MM.1S (cell line): ENCODE data around the gene CILP2.

Experiments used
- CTCF ChIP-seq: fragments of 300-600 bp; sonication (generic); IDR thresholded peaks from 2 replicates; pipeline ENCODE4 v1.5.1; 2016; ENCODE audit warnings: antibody characterized with exemption, low read length, mixed read lengths
- EZH2phosphoT487 ChIP-seq: fragments of 300-600 bp; sonication (generic); IDR thresholded peaks from 2 replicates; pipeline ENCODE4 v1.6.1; 2018; ENCODE audit warnings: antibody characterized with exemption, low read length

- TF ChIP-seq CTCF (no peak), EZH2phosphoT487 (no peak)
These were observed 46.6 kb upstream of the CILP2 start for GRCh38 chr19:19491321-19492025.
